Type B pancreatic cell (in vitro differentiated cells): ENCODE measurements around the gene ZNF324B. TPM values are rescaled to one million over a fixed set of nuclear protein-coding genes. Genes with fewer than 3 reads are reported as not detected.
"Not testable (repeated sequence)": the region's sequence is repeated elsewhere in the genome, so short reads cannot be mapped to it uniquely, and the experiment has no call there.

Experiments
- DNase-seq: peaks from one replicate; pipeline ENCODE4 v3.0.0; 2021; ENCODE audit warnings: mixed read lengths; ENCODE audit not compliant: unreplicated experiment; ENCODE audit errors: extremely low spot score
- H3K27ac Mint-ChIP-seq: 2 replicates; pipeline ENCODE4 v1.8.0; 2021; ENCODE audit warnings: mild to moderate bottlenecking, mixed read lengths
- H3K27me3 Mint-ChIP-seq: 2 replicates; pipeline ENCODE4 v1.8.0; 2021; ENCODE audit warnings: mixed read lengths
- H3K36me3 Mint-ChIP-seq: 2 replicates; pipeline ENCODE4 v1.8.0; 2021; ENCODE audit warnings: mixed read lengths
- H3K4me1 Mint-ChIP-seq: one replicate; pipeline ENCODE4 v1.8.0; 2021; ENCODE audit warnings: mixed read lengths; ENCODE audit not compliant: unreplicated experiment
- H3K4me3 Mint-ChIP-seq: 2 replicates; pipeline ENCODE4 v1.8.0; 2021; ENCODE audit warnings: mild to moderate bottlenecking, mixed read lengths
- H3K9me3 Mint-ChIP-seq: 2 replicates; pipeline ENCODE4 v1.8.0; 2021; ENCODE audit warnings: mixed read lengths
- CTCF ChIP-seq: fragments of 200-600 bp; sonication (generic); conservative IDR thresholded peaks from 2 replicates; pipeline ENCODE4 v1.5.0; 2021; ENCODE audit warnings: antibody characterized with exemption, mild to moderate bottlenecking
- long read RNA-seq: library from polyadenylated mRNA; unstranded; transcript quantifications from one replicate; pipeline ENCODE4 v2.0.0, GENCODE V29; 2020
- total RNA-seq: library from RNA; stranded (reverse); gene quantifications from 2 replicates; pipeline ENCODE4 v1.2.1, GENCODE V29; 2021; ENCODE audit warnings: low replicate concordance

Gene ZNF324B
- total RNA-seq = 9.3 and 12.7 TPM in 2 replicates
- long read RNA-seq, partial matches to known transcripts = 0 of 2 reads
- long read RNA-seq, other reads (novel, unspliced or antisense) = 0 of 2 reads

- Mint-ChIP-seq H3K4me3 (peak within 1 kb of the TSS; percentile 94), H3K27ac (peak within 1 kb of the TSS; percentile 60), H3K4me1 (peaks cover 11% of the 10 kb centered on the region), H3K9me3 (no peaks in the 10 kb centered on the region), H3K27me3 (peaks cover 9% of the 10 kb centered on the region), H3K36me3 (peaks cover 4% of the 10 kb centered on the region)
- DNase-seq = peak; percentile 96
- peak; percentile 28 for TF ChIP-seq CTCF
These were observed at the start of gene ZNF324B for GRCh38 chr19:58451358-58452101. ZNF324B (plus strand) TSS chr19:58451622; CDS start chr19:58453702, 2,080 bp downstream.

- no peak for TF ChIP-seq CTCF
- Mint-ChIP-seq H3K4me1 (peaks cover 16% of the 10 kb centered on the region), H3K9me3 (no peaks in the 10 kb centered on the region), H3K27me3 (peaks cover 15% of the 10 kb centered on the region), H3K36me3 (peaks cover 3% of the 10 kb centered on the region), H3K27ac (peak overlapping the region; percentile 23), H3K4me3 (peak overlapping the region; percentile 99)
- no peak for DNase-seq
These were observed 49.5 kb upstream of the ZNF324B start for GRCh38 chr19:58401840-58402421.

- DNase-seq, H3K36me3 Mint-ChIP-seq, H3K9me3 Mint-ChIP-seq, H3K27me3 Mint-ChIP-seq: not testable (repeated sequence)
- H3K4me1 Mint-ChIP-seq = peaks cover 19% of the 10 kb centered on the region
- peak overlapping the region; percentile 70 for H3K4me3 Mint-ChIP-seq
- peak overlapping the region; percentile 75 for H3K27ac Mint-ChIP-seq
These were observed 47.4 kb upstream of the ZNF324B start for GRCh38 chr19:58403920-58404478.

GRCh38 chr19:58406818-58407657, 44.4 kb upstream of the ZNF324B start:
- H3K27ac Mint-ChIP-seq = peak overlapping the region; percentile 94
- no peak for DNase-seq
- peak; percentile 66 for TF ChIP-seq CTCF
- peak overlapping the region; percentile 95 for H3K4me3 Mint-ChIP-seq
- H3K4me1 Mint-ChIP-seq = peaks cover 21% of the 10 kb centered on the region
- peaks cover 4% of the 10 kb centered on the region for H3K36me3 Mint-ChIP-seq
- H3K27me3 Mint-ChIP-seq = no peaks in the 10 kb centered on the region
- no peaks in the 10 kb centered on the region for H3K9me3 Mint-ChIP-seq

GRCh38 chr19:58407658-58408151, 43.7 kb upstream of the ZNF324B start:
- H3K27ac Mint-ChIP-seq = peak overlapping the region; percentile 94
- DNase-seq = no peak

More at GRCh38 chr19:58407658-58408151, 43.7 kb upstream of the ZNF324B start:
- no peak for TF ChIP-seq CTCF
- no peaks in the 10 kb centered on the region for H3K27me3 Mint-ChIP-seq
- peaks cover 8% of the 10 kb centered on the region for H3K36me3 Mint-ChIP-seq
- H3K4me1 Mint-ChIP-seq = peaks cover 21% of the 10 kb centered on the region
- peak overlapping the region; percentile 95 for H3K4me3 Mint-ChIP-seq
- H3K9me3 Mint-ChIP-seq = no peaks in the 10 kb centered on the region
